HepG2 (cell line): ENCODE measurements around the gene PDK3. TPM values are rescaled to one million over a fixed set of nuclear protein-coding genes. Genes with fewer than 3 reads are reported as not detected.

Source experiments
- AKAP8 ChIP-seq: sonication (generic); formaldehyde crosslinking; IDR thresholded peaks from 2 replicates; pipeline ENCODE4 v1.5.1; 2020; ENCODE audit warnings: mild to moderate bottlenecking, missing genetic modification reagents
- CBX2 ChIP-seq, 2 experiments: fragments of 200-600 bp in 1 of 2; sonication (generic); formaldehyde crosslinking in 1 of 2; IDR thresholded peaks; 2 replicates each; pipeline versions ENCODE4 v1.7.0 to v1.8.1; 2018 to 2022; ENCODE audit warnings: low read depth in 2 of 2, low read length in 1 of 2, mild to moderate bottlenecking in 1 of 2, missing genetic modification reagents in 1 of 2
- FOXC1 ChIP-seq: sonication (generic); formaldehyde crosslinking; IDR thresholded peaks from 2 replicates; pipeline ENCODE4 v1.8.0; 2022; ENCODE audit warnings: mild to moderate bottlenecking, missing genetic modification reagents, borderline replicate concordance
- NCOR1 ChIP-seq: fragments of 200-600 bp; sonication (generic); IDR thresholded peaks from 2 replicates; pipeline ENCODE4 v1.7.0; 2017; ENCODE audit warnings: antibody characterized with exemption, low read length, borderline replicate concordance
- NFYC ChIP-seq: IDR thresholded peaks from 2 replicates; pipeline ENCODE4 v1.6.1; 2016; ENCODE audit warnings: missing genetic modification reagents, missing compliant biosample characterization
- PLRG1 ChIP-seq: fragments of 450-650 bp; conservative IDR thresholded peaks from 2 replicates; pipeline ENCODE4 v1.6.1; 2016
- ZNF12 ChIP-seq: sonication (generic); formaldehyde crosslinking; IDR thresholded peaks from 2 replicates; pipeline ENCODE4 v1.5.0; 2020; ENCODE audit warnings: missing genetic modification reagents
- ZNF720 ChIP-seq: sonication (generic); formaldehyde crosslinking; IDR thresholded peaks from 2 replicates; pipeline ENCODE4 v1.4.0; 2020; ENCODE audit warnings: missing genetic modification reagents
- ZNF746 ChIP-seq: sonication (generic); formaldehyde crosslinking; IDR thresholded peaks from 2 replicates; pipeline ENCODE4 v1.8.0; 2022; ENCODE audit warnings: mild to moderate bottlenecking, missing genetic modification reagents
- polyA plus RNA-seq, 8 experiments: library from polyadenylated mRNA; depleted of rRNA in 3 of 8; stranded (reverse) in 7 of 8; unstranded in 1 of 8; fragments of >200 nt; fragmentation: Illumina TruSeq in 4 of 8; extraction: Trizol in 4 of 8; gene quantifications; 2 replicates each; pipeline versions ENCODE4 v1.2.1 to v1.2.3, GENCODE V29; 2011 to 2016; ENCODE audit warnings: low read depth in 4 of 8, missing spikeins in 1 of 8, mixed read lengths in 1 of 8; ENCODE audit not compliant: insufficient read depth in 1 of 8
- total RNA-seq, 5 experiments: library from RNA; depleted of rRNA; stranded (reverse); fragments of >200 nt; fragmentation: Illumina TruSeq; extraction: Trizol; gene quantifications; 2 replicates each; pipeline ENCODE4 v1.2.3, GENCODE V29; 2016; ENCODE audit warnings: low read depth in 1 of 5
- TF ChIP-seq, protein P1 (sequence below), 2 experiments: fragments of 450-650 bp in 1 of 2; sonication (generic) in 1 of 2; formaldehyde crosslinking in 1 of 2; IDR thresholded peaks; 2 replicates each; pipeline versions ENCODE4 v1.6.1 to v1.8.0; 2016 to 2022; ENCODE audit warnings: antibody characterized with exemption in 1 of 2, mild to moderate bottlenecking in 1 of 2, missing genetic modification reagents in 1 of 2
- TF ChIP-seq, protein P2 (sequence below): sonication (generic); formaldehyde crosslinking; IDR thresholded peaks from 2 replicates; pipeline ENCODE4 v1.4.0; 2020; ENCODE audit warnings: mild to moderate bottlenecking, missing genetic modification reagents
- TF ChIP-seq, protein P3 (sequence below): sonication (generic); formaldehyde crosslinking; IDR thresholded peaks from 2 replicates; pipeline ENCODE4 v1.4.0; 2020; ENCODE audit warnings: missing genetic modification reagents, borderline replicate concordance
- TF ChIP-seq, protein P4 (sequence below): sonication (generic); formaldehyde crosslinking; IDR thresholded peaks from 2 replicates; pipeline ENCODE4 v1.8.0; 2022; ENCODE audit warnings: missing genetic modification reagents, low read depth, mild to moderate bottlenecking, borderline replicate concordance
- TF ChIP-seq, protein P5 (sequence below): sonication (generic); formaldehyde crosslinking; IDR thresholded peaks from 2 replicates; pipeline ENCODE4 v1.4.0; 2020; ENCODE audit warnings: mild to moderate bottlenecking, missing genetic modification reagents, borderline replicate concordance
- TF ChIP-seq, protein P6 (sequence below): sonication (generic); formaldehyde crosslinking; IDR thresholded peaks from 2 replicates; pipeline ENCODE4 v1.9.0; 2022; ENCODE audit warnings: low read depth, missing genetic modification reagents

The PDK3 gene
- total and polyA plus RNA-seq, 2 of the 13 experiments (the other 11 are each of a cell fraction or from before 2014, with no cell fraction given) = 9.1 to 10.5 TPM

DNA sequence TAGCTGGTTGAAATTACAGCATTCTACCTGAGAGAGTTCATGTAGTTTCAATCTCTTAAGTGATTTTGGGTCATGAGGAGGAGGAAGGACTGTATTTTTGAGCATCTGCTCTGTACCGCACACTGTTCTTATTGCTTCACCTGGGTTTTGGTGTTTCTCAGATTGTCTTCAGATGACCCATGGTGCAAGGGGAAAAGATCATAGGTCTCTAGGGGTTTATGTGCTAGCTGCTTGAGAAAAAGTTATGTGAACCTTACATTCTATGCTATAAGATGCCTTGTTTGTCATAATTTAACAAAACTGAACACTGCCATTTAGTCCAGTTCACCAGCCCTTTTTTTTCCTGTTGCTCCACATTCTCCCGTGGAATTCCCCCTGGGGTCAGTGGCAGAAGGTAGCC lies 60.4 kb downstream of the PDK3 start (continued):
- TF ChIP-seq, protein P1, sequence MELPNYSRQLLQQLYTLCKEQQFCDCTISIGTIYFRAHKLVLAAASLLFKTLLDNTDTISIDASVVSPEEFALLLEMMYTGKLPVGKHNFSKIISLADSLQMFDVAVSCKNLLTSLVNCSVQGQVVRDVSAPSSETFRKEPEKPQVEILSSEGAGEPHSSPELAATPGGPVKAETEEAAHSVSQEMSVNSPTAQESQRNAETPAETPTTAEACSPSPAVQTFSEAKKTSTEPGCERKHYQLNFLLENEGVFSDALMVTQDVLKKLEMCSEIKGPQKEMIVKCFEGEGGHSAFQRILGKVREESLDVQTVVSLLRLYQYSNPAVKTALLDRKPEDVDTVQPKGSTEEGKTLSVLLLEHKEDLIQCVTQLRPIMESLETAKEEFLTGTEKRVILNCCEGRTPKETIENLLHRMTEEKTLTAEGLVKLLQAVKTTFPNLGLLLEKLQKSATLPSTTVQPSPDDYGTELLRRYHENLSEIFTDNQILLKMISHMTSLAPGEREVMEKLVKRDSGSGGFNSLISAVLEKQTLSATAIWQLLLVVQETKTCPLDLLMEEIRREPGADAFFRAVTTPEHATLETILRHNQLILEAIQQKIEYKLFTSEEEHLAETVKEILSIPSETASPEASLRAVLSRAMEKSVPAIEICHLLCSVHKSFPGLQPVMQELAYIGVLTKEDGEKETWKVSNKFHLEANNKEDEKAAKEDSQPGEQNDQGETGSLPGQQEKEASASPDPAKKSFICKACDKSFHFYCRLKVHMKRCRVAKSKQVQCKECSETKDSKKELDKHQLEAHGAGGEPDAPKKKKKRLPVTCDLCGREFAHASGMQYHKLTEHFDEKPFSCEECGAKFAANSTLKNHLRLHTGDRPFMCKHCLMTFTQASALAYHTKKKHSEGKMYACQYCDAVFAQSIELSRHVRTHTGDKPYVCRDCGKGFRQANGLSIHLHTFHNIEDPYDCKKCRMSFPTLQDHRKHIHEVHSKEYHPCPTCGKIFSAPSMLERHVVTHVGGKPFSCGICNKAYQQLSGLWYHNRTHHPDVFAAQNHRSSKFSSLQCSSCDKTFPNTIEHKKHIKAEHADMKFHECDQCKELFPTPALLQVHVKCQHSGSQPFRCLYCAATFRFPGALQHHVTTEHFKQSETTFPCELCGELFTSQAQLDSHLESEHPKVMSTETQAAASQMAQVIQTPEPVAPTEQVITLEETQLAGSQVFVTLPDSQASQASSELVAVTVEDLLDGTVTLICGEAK (IDR thresholded peaks at IDR 0.05) = no peak
- TF ChIP-seq, protein P1 (CRISPR knock-in tag; IDR thresholded peaks at IDR 0.05) = no peak
- TF ChIP-seq, protein P2, sequence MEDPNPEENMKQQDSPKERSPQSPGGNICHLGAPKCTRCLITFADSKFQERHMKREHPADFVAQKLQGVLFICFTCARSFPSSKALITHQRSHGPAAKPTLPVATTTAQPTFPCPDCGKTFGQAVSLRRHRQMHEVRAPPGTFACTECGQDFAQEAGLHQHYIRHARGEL (CRISPR knock-in tag) = no peak
- TF ChIP-seq CBX2 (IDR thresholded peaks at IDR 0.05; ENCODE audit: low read depth, low read length) = no peak
- TF ChIP-seq CBX2 (CRISPR knock-in tag; IDR thresholded peaks at IDR 0.05; ENCODE audit: low read depth) = no peak
- no peak for TF ChIP-seq AKAP8 (CRISPR knock-in tag)
- TF ChIP-seq, protein P3, sequence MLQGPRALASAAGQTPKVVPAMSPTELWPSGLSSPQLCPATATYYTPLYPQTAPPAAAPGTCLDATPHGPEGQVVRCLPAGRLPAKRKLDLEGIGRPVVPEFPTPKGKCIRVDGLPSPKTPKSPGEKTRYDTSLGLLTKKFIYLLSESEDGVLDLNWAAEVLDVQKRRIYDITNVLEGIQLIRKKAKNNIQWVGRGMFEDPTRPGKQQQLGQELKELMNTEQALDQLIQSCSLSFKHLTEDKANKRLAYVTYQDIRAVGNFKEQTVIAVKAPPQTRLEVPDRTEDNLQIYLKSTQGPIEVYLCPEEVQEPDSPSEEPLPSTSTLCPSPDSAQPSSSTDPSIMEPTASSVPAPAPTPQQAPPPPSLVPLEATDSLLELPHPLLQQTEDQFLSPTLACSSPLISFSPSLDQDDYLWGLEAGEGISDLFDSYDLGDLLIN (CRISPR knock-in tag) = no peak
- TF ChIP-seq ZNF12 (CRISPR knock-in tag) = no peak
- TF ChIP-seq ZNF746 (CRISPR knock-in tag) = no peak
- no peak for TF ChIP-seq ZNF720 (CRISPR knock-in tag)
- TF ChIP-seq, protein P4, sequence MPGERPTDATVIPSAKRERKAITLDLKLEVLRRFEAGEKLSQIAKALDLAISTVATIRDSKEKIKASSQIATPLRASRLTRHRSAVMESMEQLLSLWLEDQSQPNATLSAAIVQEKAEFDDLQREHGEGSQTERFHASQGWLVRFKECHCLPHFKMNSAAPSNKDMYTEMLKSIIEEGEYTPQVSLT (CRISPR knock-in tag) = no peak
- no peak for TF ChIP-seq FOXC1 (CRISPR knock-in tag)
- TF ChIP-seq PLRG1 = no peak
- TF ChIP-seq, protein P5, sequence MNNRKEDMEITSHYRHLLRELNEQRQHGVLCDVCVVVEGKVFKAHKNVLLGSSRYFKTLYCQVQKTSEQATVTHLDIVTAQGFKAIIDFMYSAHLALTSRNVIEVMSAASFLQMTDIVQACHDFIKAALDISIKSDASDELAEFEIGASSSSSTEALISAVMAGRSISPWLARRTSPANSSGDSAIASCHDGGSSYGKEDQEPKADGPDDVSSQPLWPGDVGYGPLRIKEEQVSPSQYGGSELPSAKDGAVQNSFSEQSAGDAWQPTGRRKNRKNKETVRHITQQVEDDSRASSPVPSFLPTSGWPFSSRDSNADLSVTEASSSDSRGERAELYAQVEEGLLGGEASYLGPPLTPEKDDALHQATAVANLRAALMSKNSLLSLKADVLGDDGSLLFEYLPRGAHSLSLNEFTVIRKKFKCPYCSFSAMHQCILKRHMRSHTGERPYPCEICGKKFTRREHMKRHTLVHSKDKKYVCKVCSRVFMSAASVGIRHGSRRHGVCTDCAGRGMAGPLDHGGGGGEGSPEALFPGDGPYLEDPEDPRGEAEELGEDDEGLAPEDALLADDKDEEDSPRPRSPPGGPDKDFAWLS = no peak
- TF ChIP-seq NFYC = no peak
- TF ChIP-seq NCOR1 = no peak
- TF ChIP-seq, protein P6, sequence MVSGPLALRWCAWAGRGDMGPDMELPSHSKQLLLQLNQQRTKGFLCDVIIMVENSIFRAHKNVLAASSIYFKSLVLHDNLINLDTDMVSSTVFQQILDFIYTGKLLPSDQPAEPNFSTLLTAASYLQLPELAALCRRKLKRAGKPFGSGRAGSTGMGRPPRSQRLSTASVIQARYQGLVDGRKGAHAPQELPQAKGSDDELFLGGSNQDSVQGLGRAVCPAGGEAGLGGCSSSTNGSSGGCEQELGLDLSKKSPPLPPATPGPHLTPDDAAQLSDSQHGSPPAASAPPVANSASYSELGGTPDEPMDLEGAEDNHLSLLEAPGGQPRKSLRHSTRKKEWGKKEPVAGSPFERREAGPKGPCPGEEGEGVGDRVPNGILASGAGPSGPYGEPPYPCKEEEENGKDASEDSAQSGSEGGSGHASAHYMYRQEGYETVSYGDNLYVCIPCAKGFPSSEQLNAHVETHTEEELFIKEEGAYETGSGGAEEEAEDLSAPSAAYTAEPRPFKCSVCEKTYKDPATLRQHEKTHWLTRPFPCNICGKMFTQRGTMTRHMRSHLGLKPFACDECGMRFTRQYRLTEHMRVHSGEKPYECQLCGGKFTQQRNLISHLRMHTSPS = no peak
